ENCODE data around the gene CA12.

Gene CA12

DNA sequence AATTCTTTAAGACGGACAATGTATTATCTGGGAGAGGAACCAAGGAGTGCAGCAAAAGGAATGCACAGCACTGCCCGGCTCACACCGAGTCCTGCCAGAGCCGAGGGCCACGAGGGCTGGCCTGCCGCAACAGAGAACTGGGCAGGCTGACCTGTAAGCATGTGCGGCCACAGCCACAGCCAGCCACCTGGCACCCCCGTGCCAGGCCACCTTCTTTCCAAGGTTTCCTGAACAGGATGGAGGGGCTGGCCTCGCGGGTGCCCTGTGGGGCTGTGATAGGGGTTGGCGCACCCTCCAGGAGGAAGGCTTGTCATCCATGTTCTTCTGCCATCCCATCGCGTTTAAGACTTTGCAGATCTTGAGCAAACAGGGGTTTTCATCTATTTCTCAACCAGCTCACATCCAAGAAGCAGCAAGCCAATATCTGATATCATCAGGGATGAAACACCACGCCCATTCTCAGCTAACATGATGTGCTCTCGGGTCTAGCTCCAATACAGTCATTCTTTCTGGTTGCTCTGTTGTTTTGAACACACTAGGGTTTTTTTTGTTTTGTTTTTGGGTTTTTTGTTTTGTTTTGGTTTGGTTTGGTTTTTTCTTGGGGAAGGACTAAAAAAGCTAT, 10.2 kb downstream of the CA12 start:
- Histone ChIP-seq H3F3A (ENCODE audit: low read depth) (no peaks in the 10 kb centered on the region), H2AFZ (ENCODE audit: low read length) (no peak overlapping the region), H3K4me3 (ENCODE audit: low read length, poor library complexity, severe bottlenecking) (no peak overlapping the region), H3K79me2 (ENCODE audit: insufficient read depth, low read length) (no peaks in the 10 kb centered on the region), H3K9me3 (ENCODE audit: insufficient read depth, low read depth, low read length) (no peaks in the 10 kb centered on the region), H3K9ac (ENCODE audit: low read depth, low read length, poor library complexity, severe bottlenecking) (no peak overlapping the region), H3K36me3 (ENCODE audit: insufficient read depth, low read length) (no peaks in the 10 kb centered on the region), H3K4me1 (ENCODE audit: insufficient read depth, low read length, poor library complexity, severe bottlenecking) (peaks cover 17% of the 10 kb centered on the region), H3K4me2 (ENCODE audit: low read depth, low read length, poor library complexity, severe bottlenecking) (no peak overlapping the region), H3K27me3 (ENCODE audit: insufficient read depth, low read length, poor library complexity, severe bottlenecking) (no peaks in the 10 kb centered on the region), H4K20me1 (ENCODE audit: insufficient read depth, low read length, poor library complexity, severe bottlenecking) (no peaks in the 10 kb centered on the region), H3K9me2 (replicated peaks; ENCODE audit: low read depth, low read length) (no peaks in the 10 kb centered on the region)
- TF ChIP-seq EZH2phosphoT487 (IDR thresholded peaks at IDR 0.05; ENCODE audit: borderline replicate concordance) = no peak
- TF ChIP-seq, protein P1, sequence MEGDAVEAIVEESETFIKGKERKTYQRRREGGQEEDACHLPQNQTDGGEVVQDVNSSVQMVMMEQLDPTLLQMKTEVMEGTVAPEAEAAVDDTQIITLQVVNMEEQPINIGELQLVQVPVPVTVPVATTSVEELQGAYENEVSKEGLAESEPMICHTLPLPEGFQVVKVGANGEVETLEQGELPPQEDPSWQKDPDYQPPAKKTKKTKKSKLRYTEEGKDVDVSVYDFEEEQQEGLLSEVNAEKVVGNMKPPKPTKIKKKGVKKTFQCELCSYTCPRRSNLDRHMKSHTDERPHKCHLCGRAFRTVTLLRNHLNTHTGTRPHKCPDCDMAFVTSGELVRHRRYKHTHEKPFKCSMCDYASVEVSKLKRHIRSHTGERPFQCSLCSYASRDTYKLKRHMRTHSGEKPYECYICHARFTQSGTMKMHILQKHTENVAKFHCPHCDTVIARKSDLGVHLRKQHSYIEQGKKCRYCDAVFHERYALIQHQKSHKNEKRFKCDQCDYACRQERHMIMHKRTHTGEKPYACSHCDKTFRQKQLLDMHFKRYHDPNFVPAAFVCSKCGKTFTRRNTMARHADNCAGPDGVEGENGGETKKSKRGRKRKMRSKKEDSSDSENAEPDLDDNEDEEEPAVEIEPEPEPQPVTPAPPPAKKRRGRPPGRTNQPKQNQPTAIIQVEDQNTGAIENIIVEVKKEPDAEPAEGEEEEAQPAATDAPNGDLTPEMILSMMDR (conservative IDR thresholded peaks at IDR 0.05; ENCODE audit: low read length) = no peak

DNA sequence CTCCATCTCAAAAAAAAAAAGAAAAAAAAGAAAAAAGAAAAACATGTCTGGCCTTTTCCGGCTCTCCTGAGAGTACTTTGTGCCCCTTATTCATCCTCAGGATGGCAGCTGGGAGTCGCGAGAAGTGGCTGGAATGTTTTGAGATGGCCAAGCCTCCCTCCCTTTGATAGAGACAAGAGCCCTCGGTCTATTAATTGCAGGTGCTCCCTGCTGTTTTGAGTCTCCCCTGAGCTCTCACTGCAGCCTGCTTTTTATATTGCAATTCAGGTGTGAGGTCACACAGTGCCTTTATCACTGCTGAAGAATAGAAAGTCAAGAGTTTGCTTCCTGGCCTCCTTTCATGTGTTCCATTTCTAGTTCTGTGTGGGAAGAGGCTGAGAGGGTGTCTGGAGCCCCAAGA, 10.9 kb downstream of the CA12 start:
- peaks cover 17% of the 10 kb centered on the region for H3K4me1 ChIP-seq (ENCODE audit: insufficient read depth, low read length, poor library complexity, severe bottlenecking)
- H3K9ac ChIP-seq (ENCODE audit: low read depth, low read length, poor library complexity, severe bottlenecking) = no peak overlapping the region
- no peak overlapping the region for H3K4me3 ChIP-seq (ENCODE audit: low read length, poor library complexity, severe bottlenecking)
- H3K9me3 ChIP-seq (ENCODE audit: insufficient read depth, low read depth, low read length) = no peaks in the 10 kb centered on the region
- H4K20me1 ChIP-seq (ENCODE audit: insufficient read depth, low read length, poor library complexity, severe bottlenecking) = no peaks in the 10 kb centered on the region
- no peak overlapping the region for H2AFZ ChIP-seq (ENCODE audit: low read length)
- no peaks in the 10 kb centered on the region for H3K9me2 ChIP-seq (replicated peaks; ENCODE audit: low read depth, low read length)
- H3K4me2 ChIP-seq (ENCODE audit: low read depth, low read length, poor library complexity, severe bottlenecking) = no peak overlapping the region
- no peak for TF ChIP-seq EZH2phosphoT487 (IDR thresholded peaks at IDR 0.05; ENCODE audit: borderline replicate concordance)
- TF ChIP-seq, protein P1 (conservative IDR thresholded peaks at IDR 0.05; ENCODE audit: low read length) = no peak
- H3F3A ChIP-seq (ENCODE audit: low read depth) = no peaks in the 10 kb centered on the region
- no peaks in the 10 kb centered on the region for H3K36me3 ChIP-seq (ENCODE audit: insufficient read depth, low read length)
- H3K27me3 ChIP-seq (ENCODE audit: insufficient read depth, low read length, poor library complexity, severe bottlenecking) = no peaks in the 10 kb centered on the region
- H3K79me2 ChIP-seq (ENCODE audit: insufficient read depth, low read length) = no peaks in the 10 kb centered on the region

DNA sequence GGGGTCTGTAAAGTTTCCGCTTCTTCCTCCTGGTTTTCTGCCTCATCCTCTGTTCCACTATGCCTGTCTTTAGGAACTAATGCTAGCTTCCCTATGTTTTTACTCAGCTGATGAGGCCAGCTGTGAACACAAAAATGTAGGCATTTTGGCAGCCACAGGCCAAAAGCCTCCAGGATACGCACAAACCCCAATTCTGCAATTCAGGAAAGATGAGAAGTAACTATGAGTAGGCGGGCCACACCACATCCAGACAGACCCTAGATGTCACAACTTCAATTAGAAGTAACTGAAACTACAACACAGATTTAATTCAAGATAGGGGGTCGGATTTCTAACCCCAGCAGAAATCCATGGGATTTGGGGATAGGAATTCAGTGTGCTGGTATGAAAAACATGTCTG, 11.9 kb downstream of the CA12 start:
- no peaks in the 10 kb centered on the region for H3K79me2 ChIP-seq (ENCODE audit: insufficient read depth, low read length)
- no peak overlapping the region for H3K4me2 ChIP-seq (ENCODE audit: low read depth, low read length, poor library complexity, severe bottlenecking)
- no peak overlapping the region for H3K4me3 ChIP-seq (ENCODE audit: low read length, poor library complexity, severe bottlenecking)
- TF ChIP-seq, protein P1 (conservative IDR thresholded peaks at IDR 0.05; ENCODE audit: low read length) = no peak
- no peak for TF ChIP-seq EZH2phosphoT487 (IDR thresholded peaks at IDR 0.05; ENCODE audit: borderline replicate concordance)
- no peak overlapping the region for H3K9ac ChIP-seq (ENCODE audit: low read depth, low read length, poor library complexity, severe bottlenecking)
- no peaks in the 10 kb centered on the region for H3F3A ChIP-seq (ENCODE audit: low read depth)
- no peaks in the 10 kb centered on the region for H4K20me1 ChIP-seq (ENCODE audit: insufficient read depth, low read length, poor library complexity, severe bottlenecking)
- H3K9me3 ChIP-seq (ENCODE audit: insufficient read depth, low read depth, low read length) = no peaks in the 10 kb centered on the region
- no peaks in the 10 kb centered on the region for H3K9me2 ChIP-seq (replicated peaks; ENCODE audit: low read depth, low read length)
- no peaks in the 10 kb centered on the region for H3K27me3 ChIP-seq (ENCODE audit: insufficient read depth, low read length, poor library complexity, severe bottlenecking)
- no peaks in the 10 kb centered on the region for H3K36me3 ChIP-seq (ENCODE audit: insufficient read depth, low read length)
- H2AFZ ChIP-seq (ENCODE audit: low read length) = no peak overlapping the region
- peaks cover 15% of the 10 kb centered on the region for H3K4me1 ChIP-seq (ENCODE audit: insufficient read depth, low read length, poor library complexity, severe bottlenecking)
